ENCODE measurements around the gene CDKL5.
"Not testable (repeated sequence)": the region's sequence is repeated elsewhere in the genome, so short reads cannot be mapped to it uniquely, and the experiment has no call there.

Gene CDKL5

GRCh38 chrX:18573556-18573955 lies 148.1 kb downstream of the CDKL5 start:
- DNase-seq (ENCODE audit: extremely low read depth in 1 of 2, low read depth in 1 of 2): no peak

- no peak for DNase-seq (ENCODE audit: extremely low read depth in 1 of 2, low read depth in 1 of 2)
These were observed 149.2 kb downstream of the CDKL5 start for GRCh38 chrX:18574591-18574990.

- DNase-seq (ENCODE audit: extremely low read depth in 1 of 2, low read depth in 1 of 2): no peak
These were observed 150.3 kb downstream of the CDKL5 start for GRCh38 chrX:18575744-18576143.

GRCh38 chrX:18577400-18577799 lies 152.0 kb downstream of the CDKL5 start:
- no peak for DNase-seq (ENCODE audit: extremely low read depth in 1 of 2, low read depth in 1 of 2)

GRCh38 chrX:18578546-18578945 lies 153.1 kb downstream of the CDKL5 start:
- DNase-seq (ENCODE audit: extremely low read depth in 1 of 2, low read depth in 1 of 2): no peak

GRCh38 chrX:18579495-18579894 lies 154.1 kb downstream of the CDKL5 start:
- no peak for DNase-seq (ENCODE audit: extremely low read depth in 1 of 2, low read depth in 1 of 2)

GRCh38 chrX:18582910-18583493 lies 157.6 kb downstream of the CDKL5 start:
- DNase-seq (ENCODE audit: extremely low read depth in 1 of 2, low read depth in 1 of 2): no peak

- DNase-seq (ENCODE audit: extremely low read depth in 1 of 2, low read depth in 1 of 2): not testable (repeated sequence)
These were observed 163.9 kb downstream of the CDKL5 start for GRCh38 chrX:18589292-18589691.

GRCh38 chrX:18591834-18592233 lies 166.4 kb downstream of the CDKL5 start:
- DNase-seq (ENCODE audit: extremely low read depth in 1 of 2, low read depth in 1 of 2): no peak

- no peak for DNase-seq (ENCODE audit: extremely low read depth in 1 of 2, low read depth in 1 of 2)
These were observed 168.7 kb downstream of the CDKL5 start for GRCh38 chrX:18594079-18594478.

GRCh38 chrX:18596096-18596495 lies 170.7 kb downstream of the CDKL5 start:
- no peak for DNase-seq (ENCODE audit: extremely low read depth in 1 of 2, low read depth in 1 of 2)

GRCh38 chrX:18598413-18598812 lies 173.0 kb downstream of the CDKL5 start:
- no peak for DNase-seq (ENCODE audit: extremely low read depth in 1 of 2, low read depth in 1 of 2)

GRCh38 chrX:18607966-18608365 lies 182.6 kb downstream of the CDKL5 start:
- DNase-seq (ENCODE audit: extremely low read depth in 1 of 2, low read depth in 1 of 2): no peak

GRCh38 chrX:18613930-18614639 lies 188.7 kb downstream of the CDKL5 start:
- DNase-seq (ENCODE audit: extremely low read depth in 1 of 2, low read depth in 1 of 2): no peak

GRCh38 chrX:18616688-18617406 lies 191.4 kb downstream of the CDKL5 start:
- DNase-seq (ENCODE audit: extremely low read depth in 1 of 2, low read depth in 1 of 2): no peak

- DNase-seq (ENCODE audit: extremely low read depth in 1 of 2, low read depth in 1 of 2): no peak
These were observed 192.0 kb downstream of the CDKL5 start for GRCh38 chrX:18617407-18617750.

- DNase-seq (ENCODE audit: extremely low read depth in 1 of 2, low read depth in 1 of 2): no peak
These were observed 193.9 kb downstream of the CDKL5 start for GRCh38 chrX:18619288-18619687.

- no peak for DNase-seq (ENCODE audit: extremely low read depth in 1 of 2, low read depth in 1 of 2)
These were observed 194.9 kb downstream of the CDKL5 start for GRCh38 chrX:18620349-18620748.

GRCh38 chrX:18624599-18624998 lies 199.2 kb downstream of the CDKL5 start:
- no peak for DNase-seq (ENCODE audit: extremely low read depth in 1 of 2, low read depth in 1 of 2)

- no peak for DNase-seq (ENCODE audit: extremely low read depth in 1 of 2, low read depth in 1 of 2)
These were observed 205.5 kb downstream of the CDKL5 start for GRCh38 chrX:18630934-18631333.

GRCh38 chrX:18638398-18638797 lies 213.0 kb downstream of the CDKL5 start:
- no peak for DNase-seq (ENCODE audit: extremely low read depth in 1 of 2, low read depth in 1 of 2)

GRCh38 chrX:18639280-18639679 lies 213.9 kb downstream of the CDKL5 start:
- no peak for DNase-seq (ENCODE audit: extremely low read depth in 1 of 2, low read depth in 1 of 2)
